Measurements from ENCODE around the gene BTN1A1.
"Not testable (repeated sequence)": the region's sequence is repeated elsewhere in the genome, so short reads cannot be mapped to it uniquely, and the experiment has no call there.

The BTN1A1 gene

DNA sequence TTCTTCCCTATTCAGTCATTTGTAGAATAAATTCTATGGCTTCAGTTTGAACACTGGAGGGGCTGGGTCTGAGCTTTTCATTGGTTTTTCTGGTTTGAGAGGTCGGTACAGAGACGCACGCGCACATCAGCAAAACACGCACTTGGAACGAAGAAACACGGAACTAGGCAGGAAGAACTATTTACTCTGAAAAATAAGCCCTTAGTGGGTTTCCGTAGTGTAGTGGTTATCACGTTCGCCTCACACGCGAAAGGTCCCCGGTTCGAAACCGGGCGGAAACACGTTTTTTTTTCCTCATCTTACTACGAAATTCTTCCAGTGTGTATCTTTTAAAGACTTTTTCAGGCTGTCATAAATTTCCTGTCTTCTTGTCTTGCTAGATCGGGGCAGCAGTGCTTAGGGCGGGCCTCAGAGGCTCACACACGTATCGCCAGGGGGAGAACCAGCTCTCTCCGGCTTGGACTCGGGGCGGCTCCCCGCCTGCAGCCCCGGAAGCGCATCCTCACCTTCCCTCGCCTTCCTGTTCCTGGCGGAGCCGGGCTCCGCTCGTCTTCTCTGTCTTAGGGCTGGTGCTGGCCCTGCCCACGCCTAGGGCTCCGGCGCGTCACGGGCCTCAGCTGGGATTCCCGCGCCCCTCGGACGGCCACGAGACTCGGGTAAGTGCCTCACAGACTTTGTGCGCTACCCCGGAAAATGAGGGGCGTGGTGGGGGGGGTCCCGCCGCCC, 37.9 kb downstream of the BTN1A1 start, which contains the start of gene HMGN4:
TSS of gene HMGN4 (plus strand) at position 521 of the 726 bp plus-strand sequence. CDS start 6,841 bp downstream, outside the sequence.
- peak; percentile 99 for DNase-seq

DNA sequence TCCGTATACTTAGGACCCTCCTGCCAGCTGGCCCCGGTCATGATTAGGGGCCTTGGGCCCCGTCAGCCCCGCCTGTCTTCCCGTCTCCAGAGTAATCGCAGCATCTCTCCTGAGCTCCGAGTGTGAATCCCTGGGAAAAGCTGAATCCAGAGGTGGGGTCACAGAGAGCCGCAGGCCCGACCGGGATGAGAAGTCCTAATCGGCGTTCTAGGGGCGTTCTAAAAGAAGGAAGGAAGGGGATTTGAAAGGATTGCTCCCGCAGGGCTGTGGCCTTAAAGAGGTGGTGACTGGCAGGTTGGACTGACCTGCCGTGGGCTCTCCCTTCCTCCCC, 38.4 kb downstream of the BTN1A1 start:
- no peak for DNase-seq

DNA sequence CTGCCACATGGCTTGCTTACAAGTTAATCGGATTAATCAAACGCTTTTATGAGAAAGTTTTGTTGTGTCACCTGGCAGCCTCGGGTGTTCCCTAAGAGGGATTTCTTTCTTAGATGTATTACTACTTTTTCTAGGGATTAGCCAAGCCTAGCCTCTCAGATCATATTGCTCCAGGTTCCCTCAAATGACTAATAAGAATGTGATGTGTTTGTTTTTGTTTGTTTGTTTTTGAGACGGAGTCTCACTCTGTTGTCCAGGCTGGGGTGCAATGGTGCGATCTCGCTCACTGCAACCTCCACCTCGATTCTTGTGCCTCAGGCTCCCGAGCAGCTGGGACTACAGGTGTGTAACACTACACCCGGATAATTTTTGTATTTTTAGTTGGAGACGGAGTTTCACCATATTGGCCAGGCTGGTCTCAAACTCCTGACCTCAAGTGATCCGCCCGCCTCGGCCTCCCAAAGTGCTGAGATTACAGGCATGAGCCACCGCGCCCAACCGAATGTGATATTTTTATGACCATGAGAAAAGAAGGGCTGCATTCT, 39.0 kb downstream of the BTN1A1 start:
- no peak for DNase-seq

DNA sequence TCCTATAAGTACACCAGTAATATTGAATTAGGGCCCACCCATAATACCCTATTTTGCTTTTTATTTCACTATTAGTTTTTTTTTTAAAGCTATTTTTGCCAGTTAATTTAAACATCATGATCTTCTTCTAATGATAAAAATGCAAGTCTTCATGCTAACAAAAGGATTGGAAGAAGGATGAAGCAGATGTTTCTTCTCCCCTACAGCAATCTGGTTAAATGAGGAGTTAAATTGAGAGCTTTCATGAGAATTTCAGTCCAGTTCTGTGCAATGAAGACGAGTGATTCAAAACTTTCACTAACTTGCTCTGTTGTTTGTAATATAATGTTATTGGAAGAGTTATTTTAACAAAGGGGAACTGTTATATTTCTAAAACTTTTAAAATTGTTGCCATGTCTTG, 41.5 kb downstream of the BTN1A1 start:
- DNase-seq = no peak

DNA sequence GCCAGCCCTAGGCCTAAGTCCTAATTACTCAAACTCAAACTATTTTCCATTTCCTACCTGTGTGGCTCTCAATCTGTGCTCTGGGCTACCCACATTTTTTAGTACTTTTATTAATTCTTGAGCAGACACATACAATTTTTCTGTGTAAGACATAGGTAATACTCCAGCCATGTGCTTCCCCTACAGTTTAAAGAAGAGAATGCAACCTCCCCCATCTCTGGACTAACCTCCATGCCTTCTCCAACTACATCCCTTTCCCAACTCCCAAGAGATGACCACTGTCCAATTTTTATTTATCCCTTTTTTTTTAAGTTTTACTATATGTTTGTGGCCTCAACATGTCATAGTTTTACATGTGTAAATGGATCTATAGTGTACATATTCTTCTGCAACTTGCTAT, 43.9 kb downstream of the BTN1A1 start:
- peak; percentile 20 for DNase-seq

DNA sequence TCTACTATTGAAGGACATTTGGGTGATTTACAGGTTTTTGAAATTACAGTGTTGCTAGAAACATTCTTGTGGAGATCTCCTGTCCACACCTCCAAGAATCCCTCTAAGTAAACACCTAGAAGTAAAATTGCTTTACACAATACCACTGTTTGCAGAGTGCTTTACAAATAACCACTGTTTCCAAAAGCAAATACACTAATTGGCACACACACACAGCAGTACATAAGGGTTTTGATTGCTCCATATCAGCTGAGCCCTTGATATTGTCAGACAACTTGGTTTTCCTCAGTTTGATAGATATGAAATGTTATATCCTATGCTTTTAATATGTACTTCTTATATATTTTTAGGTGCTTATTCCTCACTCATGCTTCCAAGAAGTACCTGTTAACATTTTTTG, 44.4 kb downstream of the BTN1A1 start:
- DNase-seq = no peak

DNA sequence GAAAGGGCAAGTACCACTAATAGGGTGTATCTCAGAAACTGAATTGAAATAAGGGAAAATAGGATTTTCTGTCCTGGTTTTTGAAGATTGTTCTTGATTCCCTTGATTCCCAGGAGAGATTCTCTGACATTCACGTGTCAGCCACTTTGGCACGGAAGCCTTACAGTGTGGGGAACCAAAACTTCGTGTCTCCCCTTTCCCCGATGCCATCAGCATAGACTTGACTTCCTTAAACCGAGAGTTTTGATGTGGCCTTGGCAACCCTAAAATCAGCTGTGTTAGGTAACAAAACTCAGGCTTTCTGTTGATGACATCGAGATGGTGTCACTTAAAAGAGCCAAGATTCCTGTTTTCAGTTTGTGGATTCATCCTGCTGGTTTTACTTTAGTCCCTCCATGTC, 45.5 kb downstream of the BTN1A1 start:
- no peak for DNase-seq

DNA sequence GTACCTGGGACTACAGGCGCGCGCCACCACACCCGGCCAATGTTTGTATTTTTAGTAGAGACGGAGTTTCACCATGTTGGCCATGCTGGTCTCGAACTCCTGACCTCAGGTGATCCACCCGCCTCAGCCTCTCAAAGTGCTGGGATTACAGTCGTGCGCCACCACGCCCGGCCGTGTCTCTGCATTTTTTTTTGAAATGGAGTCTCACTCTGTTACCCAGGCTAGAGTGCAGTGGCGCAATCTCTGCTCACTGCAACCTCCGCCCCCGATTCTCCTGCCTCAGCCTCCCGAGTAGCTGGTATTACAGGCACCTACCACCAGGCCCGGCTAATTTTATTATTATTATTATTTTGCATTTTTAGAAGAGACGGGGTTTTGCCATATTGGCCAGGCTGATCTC, 47.3 kb downstream of the BTN1A1 start:
- not testable (repeated sequence) for DNase-seq

DNA sequence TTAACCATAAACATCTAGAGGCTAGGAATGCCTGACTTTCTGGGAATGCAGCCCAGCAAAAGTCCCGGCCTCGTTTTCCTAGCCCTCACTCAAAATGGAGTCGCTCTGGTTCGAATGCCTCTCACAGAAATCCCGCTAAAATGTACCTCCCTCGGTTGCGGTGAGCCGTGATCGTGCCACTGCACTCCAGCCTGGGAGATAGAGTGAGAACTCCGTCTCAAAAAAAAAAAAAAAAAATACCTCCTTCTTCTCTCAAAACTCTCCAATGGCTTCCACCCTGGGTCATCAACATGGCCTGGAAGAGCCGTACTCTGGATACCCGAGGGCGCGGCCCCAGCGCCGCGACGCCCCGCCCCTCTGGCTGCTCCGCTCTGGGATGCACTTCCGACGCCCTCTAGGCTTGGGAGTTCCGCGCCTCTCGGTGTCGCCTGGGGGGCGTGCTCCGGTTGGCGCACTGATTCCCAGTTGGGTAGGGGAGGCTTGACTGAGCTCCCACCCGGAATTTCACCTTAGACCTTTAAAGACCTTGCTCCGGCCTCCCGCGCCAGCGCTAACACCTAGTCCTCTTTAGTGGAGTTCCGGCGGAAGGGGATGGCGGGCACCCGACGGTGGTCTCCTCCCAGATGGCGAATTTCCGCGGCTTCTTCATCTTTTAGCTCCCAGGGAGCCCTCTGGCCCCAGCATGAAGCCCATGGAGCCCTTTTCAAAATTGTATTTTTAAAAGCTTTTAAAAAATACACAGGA, 50.3 kb downstream of the BTN1A1 start:
- peak; percentile 82 for DNase-seq

DNA sequence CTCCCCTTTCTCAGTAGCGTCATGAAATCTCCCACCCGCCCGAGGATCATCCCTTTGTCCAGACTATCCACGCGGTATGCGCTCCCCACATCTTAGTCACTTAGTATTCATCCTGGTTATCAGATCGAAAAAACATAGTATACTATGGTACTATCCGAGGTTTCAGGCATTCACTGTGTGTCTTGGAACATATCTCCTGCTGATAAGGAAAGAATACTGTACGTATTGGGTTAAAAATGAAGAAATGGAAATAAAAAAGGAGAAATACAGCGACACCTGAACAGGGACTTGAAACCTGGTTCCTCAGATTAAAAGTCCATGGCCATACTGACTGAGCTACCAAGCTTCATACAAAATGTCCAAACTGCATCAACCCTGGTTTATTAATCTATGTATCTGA, 52.1 kb downstream of the BTN1A1 start:
- no peak for DNase-seq

DNA sequence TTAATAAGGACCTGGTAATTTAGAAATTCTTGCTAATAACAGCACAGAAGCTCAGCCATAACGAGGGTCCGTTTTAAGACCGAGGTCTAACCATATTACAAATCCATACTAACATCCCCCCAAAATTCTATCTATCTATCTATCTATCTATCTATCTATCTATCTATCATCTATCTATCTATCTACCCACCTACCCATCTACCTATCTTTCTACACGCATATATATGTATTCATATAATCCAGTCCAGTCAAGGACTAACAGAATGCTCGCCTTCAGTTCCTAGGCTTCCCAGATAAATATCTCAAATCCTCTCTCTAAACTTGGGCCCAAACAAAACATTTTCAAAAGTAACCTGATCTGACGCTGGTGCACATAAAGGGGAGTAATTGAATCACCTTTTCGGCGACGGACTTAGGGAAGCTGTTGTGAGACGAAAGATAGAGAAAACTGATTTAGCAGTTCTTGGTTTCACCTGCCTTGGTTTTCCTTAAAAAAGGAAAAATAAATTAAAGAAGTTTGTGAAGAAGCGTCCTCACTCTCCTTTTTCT, 52.6 kb downstream of the BTN1A1 start:
- no peak for DNase-seq

DNA sequence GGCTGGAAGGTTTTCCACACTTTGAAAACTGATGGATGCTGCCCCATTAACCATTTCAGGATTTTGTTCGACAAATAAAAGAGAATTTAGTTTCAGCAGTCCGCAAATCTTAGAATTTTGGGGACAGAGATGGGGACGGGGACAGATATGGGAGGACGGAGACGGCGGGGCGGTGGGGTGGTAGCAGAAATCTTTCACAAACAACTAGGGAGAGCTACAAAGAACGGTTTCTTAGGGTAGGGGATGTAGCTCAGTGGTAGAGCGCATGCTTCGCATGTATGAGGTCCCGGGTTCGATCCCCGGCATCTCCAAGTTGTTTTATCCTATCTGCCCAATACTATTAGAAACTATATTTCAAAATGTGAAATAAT, 53.1 kb downstream of the BTN1A1 start:
- DNase-seq = peak; percentile 93

DNA sequence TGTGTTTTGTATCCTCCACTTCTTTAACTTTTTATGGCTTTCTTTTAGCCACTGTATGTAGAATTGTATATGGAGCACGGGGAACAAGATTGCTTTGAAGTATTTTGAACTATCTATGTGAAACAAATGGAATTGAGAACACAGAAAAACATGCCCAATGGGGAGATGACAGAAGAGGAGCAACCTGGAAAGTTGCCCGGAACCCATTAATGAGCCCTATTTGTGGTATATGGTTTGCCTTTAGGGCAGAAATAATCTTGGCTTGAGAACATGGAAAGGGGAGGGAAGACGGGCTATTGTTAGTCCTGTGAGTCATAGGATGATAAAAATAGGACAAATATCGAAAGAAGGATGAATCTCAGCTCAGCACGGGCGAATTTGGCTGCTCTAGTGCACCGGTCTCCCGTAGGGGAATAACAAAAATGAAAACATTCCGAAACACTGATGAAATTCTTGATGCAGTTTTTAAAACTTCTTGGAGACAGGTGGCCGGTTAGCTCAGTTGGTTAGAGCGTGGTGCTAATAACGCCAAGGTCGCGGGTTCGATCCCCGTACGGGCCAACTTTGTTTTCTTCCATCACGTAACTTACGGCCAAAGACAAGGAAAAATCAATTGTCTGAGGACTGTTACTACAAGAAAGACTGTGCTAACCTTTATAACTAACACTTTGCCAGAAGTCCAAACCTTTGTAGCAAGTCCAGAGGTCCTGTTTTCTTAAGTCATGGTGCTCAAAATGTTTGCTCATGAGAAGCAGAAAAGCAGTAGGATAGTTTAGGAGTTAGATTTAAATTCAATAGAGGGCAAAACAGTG, 53.7 kb downstream of the BTN1A1 start:
- DNase-seq = peak; percentile 97

DNA sequence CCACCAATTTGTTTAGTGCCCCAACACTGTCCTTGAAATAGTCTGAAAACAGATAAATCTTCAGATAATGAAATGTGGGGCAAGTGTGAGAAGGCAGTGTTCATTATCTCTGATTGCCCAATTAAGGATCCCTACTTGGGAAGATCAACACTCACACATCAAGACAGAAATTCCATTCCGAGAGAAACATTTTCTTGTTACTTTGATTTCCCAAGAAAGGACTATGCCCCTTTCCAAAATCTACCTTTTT, 54.3 kb downstream of the BTN1A1 start:
- no peak for DNase-seq

DNA sequence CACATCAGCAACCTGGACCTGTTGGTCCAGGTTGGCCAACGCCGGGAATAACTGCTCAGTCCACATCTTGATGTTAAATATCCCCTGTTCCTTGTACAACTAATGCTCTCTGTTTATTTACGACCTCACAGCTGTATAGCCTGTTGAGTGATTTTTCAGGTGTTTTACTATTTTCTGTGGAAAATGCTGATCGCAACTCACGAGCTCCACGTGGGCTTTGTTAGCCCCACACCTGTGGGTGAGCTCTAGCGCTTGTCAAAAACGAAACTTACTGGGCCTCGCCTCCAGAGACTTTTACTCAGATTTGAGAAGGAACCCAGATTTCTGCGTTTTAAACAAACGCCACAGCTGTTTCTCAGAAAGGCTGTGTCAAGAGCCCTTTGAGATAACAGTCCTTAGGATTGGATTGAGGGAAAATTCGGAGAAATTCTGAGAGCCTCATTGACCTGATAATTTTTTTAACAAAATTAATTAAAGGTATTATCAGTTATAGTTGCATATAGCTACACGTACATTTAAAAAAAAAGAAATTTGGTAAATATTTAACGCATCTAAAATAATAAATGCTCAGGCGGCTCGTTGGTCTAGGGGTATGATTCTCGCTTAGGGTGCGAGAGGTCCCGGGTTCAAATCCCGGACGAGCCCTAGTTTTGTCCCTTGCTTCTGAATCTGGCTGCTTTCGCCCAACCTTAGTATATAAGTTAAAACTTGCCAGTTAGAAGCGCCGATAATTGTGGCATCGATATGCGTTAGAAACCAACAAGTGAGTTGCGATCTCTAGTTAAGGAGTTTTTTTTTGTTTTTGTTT, 54.8 kb downstream of the BTN1A1 start:
- DNase-seq = peak; percentile 81

DNA sequence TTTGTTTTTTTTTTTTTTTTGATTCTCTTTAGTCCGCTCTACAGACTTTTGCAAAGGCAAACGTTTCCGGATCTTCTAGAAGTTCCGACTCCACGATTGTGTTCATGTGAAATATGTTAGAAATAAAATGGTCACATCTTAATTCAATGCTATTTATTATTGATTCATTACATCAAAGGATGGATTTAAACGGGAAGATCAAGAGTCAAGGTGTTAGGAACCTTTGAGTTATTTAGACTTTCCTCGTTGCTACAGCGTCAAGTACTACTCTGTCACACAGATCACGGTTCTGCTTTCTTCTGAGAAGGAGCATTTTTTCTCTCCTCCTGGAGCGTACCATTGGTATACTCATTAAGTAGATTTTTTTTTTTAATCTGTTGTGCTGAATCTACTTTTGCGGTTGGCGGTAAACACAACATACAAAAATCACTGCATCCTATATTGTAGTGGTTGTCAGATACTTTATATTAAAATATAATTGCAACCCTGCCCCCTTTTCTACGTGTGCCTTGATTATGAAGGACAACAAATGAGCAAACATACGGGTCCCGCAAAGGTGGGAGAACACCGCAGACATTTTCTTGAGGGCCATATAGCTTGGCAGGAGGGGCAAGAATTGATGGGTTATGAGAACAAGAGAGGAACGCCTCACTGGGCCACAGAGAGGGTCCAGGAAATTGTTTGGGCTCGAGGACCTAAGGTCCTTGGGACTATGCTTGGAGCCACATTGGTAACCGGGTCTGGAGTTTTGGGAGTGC, 55.6 kb downstream of the BTN1A1 start:
- DNase-seq = no peak

DNA sequence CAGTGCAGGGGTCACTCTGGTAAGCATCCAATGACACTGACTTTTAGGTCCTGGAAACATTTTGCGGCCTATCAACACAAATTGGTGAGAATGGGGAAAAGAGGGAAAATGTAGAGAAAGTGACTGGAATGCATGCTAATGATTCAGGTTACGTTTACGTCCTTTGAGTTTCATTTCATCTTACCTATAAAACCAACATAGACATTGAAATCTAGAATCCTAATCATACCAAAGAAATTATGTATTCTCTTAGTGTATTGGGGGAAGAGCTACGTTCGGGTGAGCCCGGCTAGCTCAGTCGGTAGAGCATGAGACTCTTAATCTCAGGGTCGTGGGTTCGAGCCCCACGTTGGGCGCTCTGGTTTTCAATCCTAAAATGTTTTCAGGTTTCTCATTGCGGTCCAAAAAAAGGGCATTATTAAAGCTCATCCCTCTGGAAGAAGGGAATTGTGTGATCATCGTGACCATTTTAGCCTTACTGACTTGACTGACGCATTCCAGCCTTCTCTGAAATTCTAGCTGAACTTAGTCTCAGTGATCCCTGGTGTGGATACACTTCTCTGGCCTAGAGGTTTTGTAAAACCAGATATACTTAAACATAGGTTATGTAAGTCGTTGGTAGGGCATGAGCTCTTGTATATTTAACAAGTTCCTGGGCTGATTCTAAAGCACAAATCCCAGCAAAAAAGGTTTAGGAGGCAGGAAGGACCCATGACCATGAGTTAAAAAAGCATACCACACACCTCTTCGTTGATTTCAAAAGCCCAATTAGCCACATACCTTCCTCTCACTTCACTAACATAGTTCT, 56.4 kb downstream of the BTN1A1 start:
- DNase-seq = peak; percentile 83
